ENCODE measurements around the gene LBHD2.

GRCh38 chr14:103121121-103121845 lies 37.3 kb downstream of the LBHD2 start:
- TF ChIP-seq CTCF (IDR thresholded peaks at IDR 0.05) (no peak), POLR2A (IDR thresholded peaks at IDR 0.05) (peak; percentile 11), EP300 (IDR thresholded peaks at IDR 0.05) (no peak)
